ENCODE data around the gene SLC45A1.

Gene SLC45A1

GRCh38 chr1:8384577-8384976 is 66.7 kb downstream of the SLC45A1 start:
- DNase-seq (ENCODE audit: low spot score) = peak; percentile 40

- DNase-seq (ENCODE audit: low spot score) = no peak
Observed at GRCh38 chr1:8386247-8386646, 68.3 kb downstream of the SLC45A1 start.

- no peak for DNase-seq (ENCODE audit: low spot score)
Observed at GRCh38 chr1:8388732-8389562, 71.0 kb downstream of the SLC45A1 start.

GRCh38 chr1:8389958-8390535 is 72.1 kb downstream of the SLC45A1 start:
- DNase-seq (ENCODE audit: low spot score) = no peak

- DNase-seq (ENCODE audit: low spot score) = no peak
Observed at GRCh38 chr1:8390707-8391106, 72.8 kb downstream of the SLC45A1 start.

GRCh38 chr1:8392522-8392921 is 74.6 kb downstream of the SLC45A1 start:
- DNase-seq (ENCODE audit: low spot score) = no peak

Data from kidney tubule cell (primary cell).